ENCODE results near the gene PGBD1.
A peak's percentile ranks its signal among the peaks of the same experiment; 100 is the strongest.

Gene PGBD1

GRCh38 chr6:28335564-28336283 is 54.4 kb downstream of the PGBD1 start, which contains the start of gene ZSCAN31:
Gene ZSCAN31, minus strand, starts transcription at chr6:28336148. Its CDS starts 6,465 bp downstream, at chr6:28329683.
- DNase-seq (ENCODE audit: low spot score) = peak; percentile 84

GRCh38 chr6:28336284-28337120 is 55.1 kb downstream of the PGBD1 start:
- no peak for DNase-seq (ENCODE audit: low spot score)

GRCh38 chr6:28337121-28337520 is 55.7 kb downstream of the PGBD1 start:
- DNase-seq (ENCODE audit: low spot score) = no peak

GRCh38 chr6:28340310-28341095 is 59.1 kb downstream of the PGBD1 start:
- DNase-seq (ENCODE audit: low spot score) = no peak

- DNase-seq (ENCODE audit: low spot score) = no peak
These were observed 62.7 kb downstream of the PGBD1 start for GRCh38 chr6:28343898-28344677.

- no peak for DNase-seq (ENCODE audit: low spot score)
These were observed 63.8 kb downstream of the PGBD1 start for GRCh38 chr6:28345201-28345600.

- DNase-seq (ENCODE audit: low spot score) = no peak
These were observed 65.7 kb downstream of the PGBD1 start for GRCh38 chr6:28347119-28347518.

GRCh38 chr6:28349344-28349891 is 68.0 kb downstream of the PGBD1 start:
- DNase-seq (ENCODE audit: low spot score) = no peak

- DNase-seq (ENCODE audit: low spot score) = peak; percentile 82
These were observed 68.7 kb downstream of the PGBD1 start, which contains the start of gene ZKSCAN3 for GRCh38 chr6:28349892-28350737. Gene ZKSCAN3, plus strand, starts transcription at chr6:28349947. Its CDS starts 9,640 bp downstream, at chr6:28359587.

- no peak for DNase-seq (ENCODE audit: low spot score)
These were observed 69.7 kb downstream of the PGBD1 start for GRCh38 chr6:28351087-28351486.

- DNase-seq (ENCODE audit: low spot score) = no peak
These were observed 70.1 kb downstream of the PGBD1 start for GRCh38 chr6:28351493-28351925.

Measured in iPS-NIHi11 (cell line).